ENCODE data around the gene UPF3B.

GRCh38 chrX:119817130-119817690 is 35.6 kb downstream of the UPF3B start:
- no peak for TF ChIP-seq CTCF (IDR thresholded peaks at IDR 0.05; ENCODE audit: low read depth, low read length)
- TF ChIP-seq POLR2A (IDR thresholded peaks at IDR 0.05; ENCODE audit: extremely low read depth, insufficient read length): no peak
- no peak for TF ChIP-seq MAX (IDR thresholded peaks at IDR 0.05; ENCODE audit: low read depth, low read length)
- TF ChIP-seq MYC (IDR thresholded peaks at IDR 0.05; ENCODE audit: low read depth, low read length): no peak
